HG03439 (cell line): ENCODE results near the gene ARL15.
"Not testable (repeated sequence)": the region's sequence is repeated elsewhere in the genome, so short reads cannot be mapped to it uniquely, and the experiment has no call there.

Experiments
- ATAC-seq: cut with Tn5 transposase; IDR thresholded peaks from one replicate; pipeline ENCODE4 v1.9.1; 2021; ENCODE audit warnings: mild to moderate bottlenecking, moderate library complexity; ENCODE audit not compliant: unreplicated experiment

The ARL15 gene

DNA sequence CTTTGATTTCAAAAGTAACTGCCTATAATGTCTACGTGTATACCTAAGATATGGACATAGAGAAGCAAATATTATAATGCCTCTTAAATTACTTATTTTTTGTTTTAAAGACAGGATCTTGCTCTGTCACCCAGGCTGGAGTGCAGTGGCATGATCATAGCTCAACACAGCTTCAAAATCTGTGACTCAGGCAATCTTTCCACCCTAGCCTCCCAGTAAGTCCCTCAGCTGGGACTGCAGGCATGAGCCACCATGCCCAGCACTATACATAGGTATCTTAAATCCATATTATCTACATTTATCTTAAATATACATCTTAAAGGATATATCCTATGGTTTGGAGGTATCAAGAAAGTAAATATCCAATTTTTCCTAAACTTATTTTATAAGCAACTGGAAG is 261.2 kb downstream of the ARL15 start:
- ATAC-seq, result no peak

DNA sequence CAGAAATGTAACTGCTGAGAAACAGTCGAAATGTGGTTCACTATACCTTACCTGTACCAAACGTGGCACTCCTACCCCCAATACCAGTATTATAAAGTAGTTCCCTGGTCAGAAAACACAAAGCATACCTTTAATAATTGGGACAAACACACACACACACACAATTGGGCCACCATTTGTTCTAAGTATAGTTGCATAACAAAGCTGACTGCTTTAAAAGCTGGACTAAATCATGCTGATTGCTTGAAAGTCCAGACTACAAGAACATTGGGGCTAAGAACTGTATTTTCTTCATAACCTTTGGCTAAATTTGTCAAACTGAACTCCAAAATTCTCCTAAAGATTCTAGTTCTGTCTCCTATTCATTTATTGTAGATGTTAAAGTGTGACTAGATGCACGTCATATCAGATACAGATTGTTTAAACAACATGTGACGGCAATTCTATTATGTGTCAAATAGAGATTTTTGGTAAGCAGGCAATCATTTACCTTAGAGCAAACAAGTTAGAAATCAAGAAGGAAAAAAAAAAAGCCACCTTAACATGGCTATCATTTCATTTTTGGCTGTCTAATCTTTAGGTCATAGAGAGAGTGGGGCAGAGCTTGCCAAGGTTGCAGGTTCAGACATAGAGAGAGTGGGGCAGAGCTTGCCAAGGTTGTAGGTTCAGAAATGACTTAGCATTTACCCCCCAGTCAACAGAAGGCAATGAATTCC is 265.1 kb downstream of the ARL15 start:
- ATAC-seq, result no peak

DNA sequence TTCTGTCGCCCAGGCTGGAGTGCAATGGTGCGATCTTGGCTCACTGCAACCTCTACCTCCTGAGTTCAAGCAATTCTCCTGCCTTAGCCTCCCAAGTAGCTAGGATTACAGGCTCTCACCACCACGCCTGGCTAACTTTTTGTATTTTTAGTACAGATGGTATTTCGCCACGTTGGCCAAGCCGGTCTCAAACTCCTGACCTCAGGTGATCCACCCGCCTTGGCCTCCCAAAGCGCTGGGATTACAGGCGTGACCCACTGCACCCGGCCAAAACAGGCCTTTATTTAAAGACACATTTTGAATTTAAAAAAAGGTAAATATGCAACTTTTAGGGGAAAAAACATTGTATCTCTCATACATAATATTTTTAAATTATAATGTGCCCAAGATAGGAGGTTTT is 266.1 kb downstream of the ARL15 start:
- ATAC-seq, result not testable (repeated sequence)

DNA sequence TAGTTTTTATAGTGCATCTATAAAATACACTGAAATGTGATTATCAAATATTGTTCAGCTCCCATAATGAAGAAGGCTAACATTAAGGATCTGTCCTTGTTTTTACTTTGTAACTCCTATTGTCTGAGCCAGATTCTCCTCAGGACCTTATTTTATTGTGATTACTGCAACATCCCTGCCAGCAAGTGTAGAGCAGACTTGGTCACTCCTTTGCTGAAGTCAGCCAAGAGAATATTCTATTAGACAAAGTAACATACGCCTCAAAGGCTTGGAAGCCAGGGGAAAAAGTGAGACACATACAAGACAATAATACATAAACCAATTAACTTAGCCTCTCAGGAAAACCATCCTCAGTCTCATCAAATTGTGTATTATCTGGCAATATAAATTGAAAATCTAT is 269.6 kb downstream of the ARL15 start:
- ATAC-seq, result no peak

DNA sequence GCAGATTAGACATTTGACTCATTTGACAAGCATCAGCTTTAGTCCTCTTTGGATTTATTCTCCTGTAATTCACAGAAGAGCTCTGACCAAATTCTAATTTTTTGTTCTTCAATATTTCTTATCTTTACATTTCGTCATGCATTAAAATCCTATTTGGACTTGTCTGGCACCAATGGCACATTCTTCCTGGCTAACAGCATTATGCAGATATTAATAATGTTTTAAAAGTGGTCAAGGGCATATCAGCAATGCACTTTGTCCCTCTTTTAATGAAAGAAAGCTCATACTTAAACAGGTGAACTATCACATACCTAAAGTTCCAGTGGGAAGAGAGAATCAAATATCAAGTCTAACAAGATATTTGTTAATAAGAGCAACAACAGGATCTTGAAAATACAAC is 270.4 kb downstream of the ARL15 start:
- ATAC-seq, result no peak

DNA sequence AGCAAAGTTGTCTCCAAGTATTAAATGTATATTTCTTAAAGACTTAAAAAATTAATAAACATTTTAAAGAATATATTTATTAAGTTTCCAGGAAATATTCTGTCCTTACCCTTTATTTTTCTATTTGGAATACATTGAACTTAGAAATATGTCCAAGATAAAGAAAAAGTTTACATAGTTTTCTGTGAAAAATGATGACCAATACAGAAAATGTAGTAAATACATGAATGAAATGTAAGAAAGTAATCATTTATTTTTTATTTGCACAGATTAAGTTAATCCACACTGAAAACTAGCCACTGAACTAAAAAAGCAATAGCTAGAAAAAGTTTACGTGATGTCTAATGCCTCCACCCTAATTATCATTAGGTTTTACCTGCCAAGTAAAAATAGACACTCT is 273.2 kb downstream of the ARL15 start:
- ATAC-seq, result no peak

DNA sequence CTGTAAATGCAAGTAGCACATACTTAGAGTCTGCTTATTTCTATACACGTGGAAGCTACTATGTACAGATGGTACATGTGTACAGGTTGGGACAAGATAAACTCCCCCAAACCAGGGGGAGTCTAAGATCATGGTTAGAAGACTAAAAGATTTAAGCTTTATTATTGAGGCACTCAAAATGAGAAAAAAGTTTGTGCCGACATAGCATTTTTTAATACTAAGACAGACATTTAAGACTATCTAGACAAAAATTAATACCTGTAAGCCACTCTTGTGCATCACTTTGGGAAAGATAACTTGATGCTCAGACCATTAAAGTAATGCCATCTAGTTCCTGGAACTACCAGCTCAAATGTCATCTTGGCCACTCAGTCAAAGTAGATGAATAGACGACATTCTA is 279.4 kb downstream of the ARL15 start:
- no peak for ATAC-seq

DNA sequence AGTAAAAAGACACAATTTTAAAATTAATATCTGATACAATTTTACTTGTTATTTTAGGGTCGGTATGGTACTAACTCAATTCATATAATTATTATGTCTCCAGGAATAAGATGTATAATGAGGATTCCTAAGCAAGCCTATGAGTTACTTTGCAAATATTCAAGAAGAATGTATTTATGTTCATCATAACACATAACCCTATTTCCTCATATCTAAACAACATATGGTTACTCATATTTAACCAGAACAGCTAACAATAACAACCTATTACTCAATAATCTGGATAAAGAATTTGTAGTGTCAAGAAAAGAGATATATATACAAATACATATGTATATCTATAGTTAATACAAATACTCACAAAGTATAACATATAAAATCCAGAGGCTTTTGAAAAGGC is 285.9 kb downstream of the ARL15 start:
- no peak for ATAC-seq

DNA sequence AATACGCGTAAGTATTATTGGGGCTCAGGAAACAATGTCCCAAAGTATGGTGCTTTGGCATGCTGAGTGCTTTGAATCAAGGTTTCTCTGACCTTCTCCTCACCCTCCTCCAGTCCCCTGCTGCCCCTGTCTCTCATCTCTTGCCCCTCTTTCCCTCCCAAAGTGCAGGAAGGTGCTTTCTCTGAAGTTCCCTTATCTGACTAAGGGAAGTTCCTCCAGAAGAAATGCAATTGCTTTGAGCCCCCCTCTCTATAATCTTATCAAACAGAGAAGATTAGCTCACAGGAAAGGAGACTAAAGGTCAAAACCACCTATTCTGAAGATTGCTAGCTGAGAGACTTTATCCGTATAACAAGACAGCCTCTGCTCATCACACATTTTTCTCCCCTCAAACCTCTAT is 288.1 kb downstream of the ARL15 start:
- ATAC-seq, result no peak

DNA sequence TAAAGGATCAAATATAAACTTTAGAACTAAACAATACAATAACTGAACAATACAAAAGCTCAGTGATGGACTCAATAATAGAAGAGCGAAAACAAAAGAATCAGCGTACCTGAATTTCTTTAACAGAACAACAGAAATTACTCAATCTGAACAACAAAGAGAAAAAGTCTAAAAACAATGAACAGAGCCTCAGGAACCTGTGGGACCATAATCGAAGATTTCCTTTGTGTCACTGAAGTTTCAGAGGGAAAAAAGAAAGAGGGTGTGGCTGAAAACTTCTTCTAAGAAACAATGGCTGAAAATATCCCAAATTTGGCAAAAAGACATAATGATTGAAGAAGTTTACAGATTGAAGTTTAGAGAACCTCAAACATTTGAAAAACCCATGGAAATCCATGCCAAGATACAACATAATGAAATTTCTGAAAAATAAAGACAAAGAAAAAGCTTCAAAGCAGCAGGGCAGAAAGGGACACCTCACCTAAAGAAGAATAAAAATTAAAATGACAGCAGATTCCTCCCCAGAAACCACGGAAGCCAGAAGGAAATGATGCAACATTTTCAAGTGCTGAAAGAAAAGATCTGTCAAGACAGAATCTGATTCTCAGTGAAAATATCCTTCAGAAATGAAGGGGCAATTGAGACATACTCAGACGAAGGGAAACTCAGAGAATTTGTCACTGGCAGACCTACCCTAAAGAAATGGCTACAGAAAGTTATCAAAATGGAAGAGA is 288.8 kb downstream of the ARL15 start:
- no peak for ATAC-seq

DNA sequence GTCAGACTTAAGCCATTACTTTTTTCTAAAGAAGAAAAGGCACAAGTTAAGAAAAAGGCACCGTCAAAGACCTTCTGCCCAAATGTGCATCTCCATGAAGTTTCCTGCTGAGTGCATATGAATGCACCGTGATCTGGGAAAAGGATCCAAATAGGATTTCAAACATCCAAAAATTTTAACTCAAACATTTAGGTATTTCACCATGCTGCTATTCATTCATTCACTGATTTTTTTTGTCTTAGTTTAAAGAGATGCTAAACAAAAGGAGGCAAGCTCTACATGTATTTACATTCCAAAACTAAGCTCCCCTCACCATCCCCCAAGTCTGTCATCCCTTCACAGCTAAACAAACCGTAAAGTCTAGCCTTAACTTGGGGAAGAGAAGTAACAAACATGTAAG is 291.9 kb downstream of the ARL15 start:
- ATAC-seq, result no peak

DNA sequence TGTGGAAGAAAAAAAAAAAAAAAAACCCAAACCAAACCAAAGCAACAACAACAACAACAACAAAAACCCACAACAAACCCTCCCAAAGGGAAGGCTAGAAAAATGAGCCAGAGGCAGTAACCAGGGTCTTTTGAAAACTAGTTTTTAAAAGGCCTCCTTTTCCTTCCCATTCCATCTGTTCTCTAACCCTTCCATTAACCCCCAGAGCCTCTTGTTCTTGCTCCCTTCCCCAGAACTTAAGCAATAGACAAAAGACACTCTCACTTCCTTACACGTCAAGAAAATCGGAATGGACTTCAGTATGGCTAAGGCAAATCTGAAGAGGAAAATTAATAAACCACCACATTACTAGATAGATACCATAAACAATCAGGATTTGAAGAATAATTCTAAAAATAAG is 292.8 kb downstream of the ARL15 start:
- no peak for ATAC-seq

DNA sequence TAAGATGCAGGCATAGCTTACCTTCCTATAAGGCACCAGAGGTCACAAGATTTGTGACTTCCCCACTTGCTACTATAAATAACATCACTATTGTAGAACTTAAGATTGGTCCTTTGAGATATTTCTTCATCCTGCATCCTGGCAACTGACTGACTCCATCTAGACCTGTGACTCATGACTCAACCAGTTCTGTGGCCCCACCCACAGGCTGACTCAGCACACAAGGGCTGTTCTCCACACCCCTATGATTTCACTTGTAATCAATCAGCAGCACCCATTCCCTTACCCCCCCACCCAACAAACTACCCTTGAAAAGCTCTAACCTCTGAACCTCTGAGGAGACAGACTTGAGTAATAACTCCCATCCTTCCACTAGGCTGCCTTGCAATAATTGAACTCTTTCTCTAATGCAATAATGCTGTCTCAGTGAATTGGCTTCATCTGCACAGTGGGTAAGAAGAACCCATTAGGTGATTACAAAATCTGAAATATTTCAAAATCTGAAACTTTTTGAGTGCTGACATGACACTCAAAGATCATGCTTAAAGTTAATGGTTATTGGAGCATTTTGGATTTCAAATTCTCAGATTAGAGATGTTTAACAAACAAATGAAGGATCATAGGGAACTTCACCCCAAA is 296.7 kb downstream of the ARL15 start:
- ATAC-seq, result no peak

DNA sequence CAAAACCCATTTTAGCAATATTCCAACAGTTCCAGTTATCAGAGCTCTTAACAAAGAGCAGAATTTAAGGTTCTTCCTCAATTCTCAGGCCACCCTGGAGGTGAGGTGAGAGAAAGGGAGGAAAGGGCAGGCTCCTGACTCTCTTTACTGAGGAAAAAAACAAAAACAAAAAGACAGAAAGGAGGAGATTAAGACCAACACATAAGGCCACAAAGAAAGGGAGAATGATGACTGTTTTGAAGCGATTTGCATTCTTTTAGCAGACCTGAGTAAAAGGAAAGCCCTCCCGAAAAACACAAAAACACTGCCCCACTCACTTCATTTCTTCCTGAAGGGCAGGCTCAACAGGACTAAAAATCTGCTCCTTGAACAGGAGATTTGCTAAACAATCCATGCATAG is 300.5 kb downstream of the ARL15 start:
- ATAC-seq, result no peak

DNA sequence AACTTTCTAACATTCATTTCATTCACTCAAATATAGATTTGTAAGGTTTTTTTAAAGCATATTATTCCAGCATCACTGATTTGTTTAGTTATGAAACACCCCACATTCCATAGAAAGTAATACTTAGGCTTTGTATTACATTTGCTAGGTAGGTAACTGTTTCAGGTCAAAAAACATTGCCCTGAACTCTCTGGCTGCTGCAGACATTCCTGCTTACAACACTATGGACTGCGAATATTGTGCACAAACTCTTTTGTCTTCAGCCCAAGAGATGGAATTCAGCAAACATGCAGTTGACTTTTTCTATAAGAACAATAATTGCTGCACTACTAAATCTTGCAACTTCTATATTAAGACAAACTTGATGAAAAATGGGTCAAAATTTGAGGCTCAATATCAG is 301.0 kb downstream of the ARL15 start:
- no peak for ATAC-seq

DNA sequence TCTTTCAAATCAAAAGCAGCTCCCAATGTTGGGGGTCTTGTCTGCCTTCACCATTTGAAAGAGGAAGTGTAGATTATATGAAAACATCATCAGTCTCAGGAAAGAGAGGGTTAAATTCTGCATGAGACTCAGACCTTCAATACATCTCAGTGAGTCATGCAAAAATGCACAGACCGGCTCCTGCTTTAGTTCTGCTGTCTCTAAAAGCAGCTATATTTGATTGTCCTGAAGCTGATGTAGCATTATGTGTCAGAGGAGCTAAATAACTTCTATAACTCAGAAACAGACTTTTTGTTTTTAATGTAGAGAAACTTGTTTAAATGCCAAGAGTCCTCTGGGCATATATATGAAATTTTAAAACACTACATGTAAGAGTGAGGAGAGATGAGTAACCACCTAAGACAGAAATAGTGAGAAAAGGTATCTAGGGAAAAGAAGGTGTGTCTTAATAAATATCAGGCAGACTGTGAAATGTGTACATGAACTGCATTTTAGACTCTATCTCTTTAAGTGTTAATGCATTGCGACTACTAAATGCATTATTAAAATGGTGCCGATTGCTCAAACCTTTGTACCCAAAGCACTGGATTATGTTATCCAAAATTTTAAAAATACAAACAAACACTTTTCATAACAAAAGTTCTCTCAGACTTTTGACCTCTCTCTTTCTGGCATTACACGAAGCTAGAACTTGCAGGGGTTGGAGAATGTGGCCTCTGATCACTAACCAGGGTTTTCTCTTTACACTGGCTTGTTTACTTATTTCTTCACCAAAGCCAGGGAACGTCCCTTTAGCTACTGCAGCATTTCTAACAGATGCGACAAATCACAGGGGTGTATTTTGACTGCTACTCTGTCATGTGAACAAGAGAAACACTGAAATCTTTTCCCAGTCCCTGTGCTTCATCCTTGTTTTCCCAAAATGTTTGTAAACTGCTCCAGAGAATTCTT is 302.3 kb downstream of the ARL15 start:
- no peak for ATAC-seq

DNA sequence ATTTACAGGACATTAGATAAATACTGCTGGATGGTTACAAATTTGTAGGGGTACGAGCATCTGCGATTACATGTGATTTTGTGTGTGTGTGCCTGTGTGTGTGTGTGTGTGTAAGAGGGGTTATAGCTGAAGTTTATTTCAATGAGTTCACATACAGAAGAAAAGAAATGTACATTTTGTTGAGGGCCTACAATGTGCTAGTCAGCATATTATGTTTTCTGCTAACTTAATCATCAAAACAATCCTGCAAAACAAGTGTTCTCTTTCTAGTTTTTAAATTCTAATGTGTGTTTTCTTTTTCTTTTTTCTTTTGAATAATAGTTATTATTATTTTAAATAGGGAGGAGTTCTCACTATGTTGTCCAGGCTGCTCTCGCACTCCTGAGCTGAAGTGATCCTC is 305.7 kb downstream of the ARL15 start:
- ATAC-seq, result no peak

DNA sequence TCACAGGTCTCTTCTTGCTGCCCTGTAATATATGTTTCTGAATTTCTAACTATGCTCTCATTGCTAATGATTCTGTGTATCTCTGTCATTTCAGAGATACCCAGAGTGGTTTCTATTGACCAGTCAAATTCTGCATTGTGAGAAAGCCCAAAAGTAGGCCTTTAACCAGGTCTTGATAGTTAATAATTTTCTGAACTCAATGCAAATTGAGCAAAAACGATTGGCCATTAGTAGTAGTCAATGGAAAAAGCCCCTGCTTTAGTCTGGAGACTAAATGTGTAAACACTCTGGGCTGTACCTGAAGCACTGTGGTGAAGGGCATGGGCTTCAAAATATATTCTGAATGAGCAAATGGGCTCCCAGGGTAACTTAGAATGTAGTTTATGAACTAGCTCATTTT is 307.6 kb downstream of the ARL15 start:
- no peak for ATAC-seq

DNA sequence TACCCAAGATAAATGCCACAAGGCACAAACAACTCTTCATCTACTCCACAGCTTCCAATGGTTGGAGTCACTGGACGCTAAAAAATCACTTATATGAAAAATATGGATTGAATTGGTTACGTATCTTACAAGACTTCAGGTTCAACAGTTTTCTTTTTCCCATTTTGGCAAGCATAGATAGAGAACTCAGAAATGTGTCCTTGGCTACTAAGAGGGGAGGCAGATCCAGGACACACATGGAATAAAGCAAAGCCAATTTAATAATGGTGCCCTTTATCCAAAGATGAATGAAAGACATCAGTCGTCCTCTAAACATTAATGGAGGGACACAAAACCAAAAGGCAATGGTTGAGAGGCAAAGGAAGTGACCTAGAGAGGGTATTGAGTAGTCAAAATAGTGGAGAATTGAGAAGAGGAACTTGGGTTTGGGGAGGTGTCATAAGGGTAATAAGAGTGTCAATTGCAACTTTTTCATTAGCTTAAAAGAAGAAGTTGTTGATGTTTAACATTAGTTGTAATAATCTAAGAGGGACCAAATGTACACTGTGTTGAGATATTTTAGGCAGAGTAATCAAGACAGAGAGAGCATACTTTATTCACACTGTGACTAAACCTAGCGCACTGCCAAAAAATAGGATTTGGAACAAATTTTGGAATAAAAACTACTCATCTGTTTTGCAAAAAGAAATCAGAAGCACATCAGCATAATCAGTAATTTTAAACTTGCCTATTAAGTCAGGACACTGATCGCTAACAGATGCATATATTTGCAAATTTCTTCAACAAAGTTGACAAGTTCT is 308.2 kb downstream of the ARL15 start:
- no peak for ATAC-seq

DNA sequence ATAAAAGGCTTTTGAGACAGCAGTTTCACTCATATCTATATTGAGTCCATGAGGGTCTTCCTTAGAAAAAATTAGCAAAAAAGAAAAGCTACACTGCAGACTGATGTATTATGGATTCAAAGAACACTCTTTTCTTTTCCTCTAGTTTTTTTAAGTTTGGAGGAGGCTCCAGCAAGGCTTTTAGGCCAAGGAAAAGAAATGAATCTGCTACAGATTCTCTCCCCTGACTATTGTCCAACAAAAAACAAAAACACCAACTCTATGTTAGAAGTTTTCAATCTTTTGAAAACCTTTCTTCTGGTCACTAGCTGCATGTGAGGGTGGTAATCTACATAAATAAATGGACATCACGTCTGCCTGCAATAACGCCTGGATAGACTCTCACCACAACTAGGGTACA is 310.4 kb downstream of the ARL15 start:
- no peak for ATAC-seq
